Skin epidermis (tissue), 12 donors: ENCODE measurements around the gene HSD17B11.
"Not testable (repeated sequence)": the region's sequence is repeated elsewhere in the genome, so short reads cannot be mapped to it uniquely, and the experiment has no call there.

Experiments used
- H3K27ac ChIP-seq, 21 experiments: fragments of 200-600 bp; sonication (generic) in 11 of 21; one replicate each; pipeline ENCODE4 v1.5.0; 2020; ENCODE audit warnings: mild to moderate bottlenecking in 3 of 21, inconsistent platforms in 2 of 21, moderate library complexity in 2 of 21
- H3K4me3 ChIP-seq, 7 experiments: fragments of 200-600 bp; sonication (generic) in 2 of 7; one replicate each; pipeline ENCODE4 v1.5.0; 2020; ENCODE audit warnings: inconsistent platforms in 2 of 7, mild to moderate bottlenecking in 2 of 7, moderate library complexity in 1 of 7

The HSD17B11 gene

DNA sequence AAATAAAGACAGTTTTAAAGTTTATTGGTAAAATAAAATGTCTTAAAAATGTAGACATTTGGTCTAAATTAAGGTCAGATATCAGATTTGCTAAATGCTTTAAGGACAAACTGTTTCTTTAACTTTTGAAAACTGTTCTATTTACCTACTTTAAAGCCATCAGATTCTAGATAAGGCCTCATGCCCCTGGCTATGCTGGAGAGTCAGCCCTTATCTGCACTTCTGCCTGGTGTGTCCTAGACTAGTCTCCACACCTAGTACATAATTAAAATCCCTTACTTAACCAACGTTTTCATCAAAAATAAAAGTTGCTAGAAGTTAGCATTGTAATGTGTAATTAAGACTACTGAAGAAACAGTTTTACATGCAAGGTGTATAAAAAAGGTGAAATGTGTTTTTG, 25.6 kb downstream of the HSD17B11 start:
- Histone ChIP-seq H3K27ac (no peak overlapping the region), H3K4me3 (no peak overlapping the region)

- Histone ChIP-seq H3K4me3 (no peak overlapping the region), H3K27ac (no peak overlapping the region)
These were observed 27.4 kb downstream of the HSD17B11 start for GRCh38 chr4:87363552-87363951.

- no peak overlapping the region for H3K27ac ChIP-seq
- H3K4me3 ChIP-seq, result no peak overlapping the region
These were observed 30.6 kb downstream of the HSD17B11 start for GRCh38 chr4:87360338-87360935.

DNA sequence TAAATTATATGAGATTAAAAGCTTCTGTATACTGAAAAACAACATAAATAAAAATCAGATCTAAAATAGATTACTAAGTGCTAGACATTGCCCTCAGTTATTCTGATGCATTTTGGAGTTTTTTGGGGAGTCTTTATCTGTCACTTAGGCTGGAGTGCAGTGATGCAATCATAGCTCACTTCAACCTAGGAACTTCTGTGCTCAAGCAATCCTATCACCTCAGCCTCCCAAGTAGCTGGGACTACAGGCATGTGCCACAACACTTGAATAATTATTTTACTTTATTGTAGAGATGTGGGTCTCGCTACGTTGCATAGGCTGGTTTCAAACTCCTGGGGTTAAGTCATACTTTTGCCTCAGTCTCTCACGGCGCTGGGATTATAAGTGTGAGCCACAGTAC, 31.7 kb downstream of the HSD17B11 start:
- no peak overlapping the region for H3K27ac ChIP-seq
- H3K4me3 ChIP-seq, result no peak overlapping the region

DNA sequence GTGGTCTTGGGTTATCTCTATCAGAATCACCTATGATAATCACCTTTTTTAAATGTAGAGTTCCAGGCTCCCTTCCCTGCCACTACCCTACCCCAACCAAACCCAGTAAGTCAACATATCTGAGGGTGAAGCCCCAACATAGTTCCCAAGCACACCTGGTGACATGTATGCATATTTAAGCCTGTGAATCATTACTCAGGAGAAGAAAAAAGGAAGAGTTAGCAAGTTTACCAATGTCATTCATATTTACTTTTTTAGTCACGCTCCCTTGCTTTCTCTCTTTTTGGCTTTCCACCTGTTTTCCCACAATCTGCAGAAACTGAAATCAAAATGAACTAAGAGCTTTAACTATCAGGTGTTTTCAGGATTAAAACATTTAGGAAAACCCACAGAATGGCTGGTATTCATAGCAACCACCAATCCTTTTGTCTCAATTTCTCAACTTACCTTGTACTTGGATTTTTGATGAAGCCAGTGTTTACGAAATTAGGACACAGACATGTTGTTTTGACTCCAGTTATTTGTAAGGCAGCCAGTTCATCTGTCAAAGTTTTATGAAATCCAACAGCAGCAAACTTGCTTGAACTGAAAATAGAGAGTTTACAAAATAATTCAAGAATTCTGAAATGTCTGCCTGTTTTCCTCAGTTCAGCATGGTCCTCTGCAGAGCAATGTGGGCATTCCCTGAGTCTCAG, 34.0 kb downstream of the HSD17B11 start:
- Histone ChIP-seq H3K4me3 (no peak overlapping the region), H3K27ac (no peak overlapping the region)

GRCh38 chr4:87354168-87355102, 36.6 kb downstream of the HSD17B11 start:
- H3K27ac ChIP-seq, result peak overlapping the region in 2 of 21 experiments; percentile 26 to 46

GRCh38 chr4:87353592-87353991, 37.4 kb downstream of the HSD17B11 start:
- Histone ChIP-seq H3K4me3 (no peak overlapping the region), H3K27ac (peak overlapping the region in 2 of 21 experiments; percentile 26 to 46)

More at GRCh38 chr4:87354168-87355102, 36.6 kb downstream of the HSD17B11 start:
- no peak overlapping the region for H3K4me3 ChIP-seq

- no peak overlapping the region for H3K27ac ChIP-seq
- H3K4me3 ChIP-seq, result no peak overlapping the region
These were observed 45.8 kb downstream of the HSD17B11 start for GRCh38 chr4:87345139-87345538.

GRCh38 chr4:87342872-87343271, 48.1 kb downstream of the HSD17B11 start:
- no peak overlapping the region for H3K27ac ChIP-seq

GRCh38 chr4:87341954-87342635, 48.9 kb downstream of the HSD17B11 start:
- H3K27ac ChIP-seq, result not testable (repeated sequence)

More at GRCh38 chr4:87342872-87343271, 48.1 kb downstream of the HSD17B11 start:
- no peak overlapping the region for H3K4me3 ChIP-seq

DNA sequence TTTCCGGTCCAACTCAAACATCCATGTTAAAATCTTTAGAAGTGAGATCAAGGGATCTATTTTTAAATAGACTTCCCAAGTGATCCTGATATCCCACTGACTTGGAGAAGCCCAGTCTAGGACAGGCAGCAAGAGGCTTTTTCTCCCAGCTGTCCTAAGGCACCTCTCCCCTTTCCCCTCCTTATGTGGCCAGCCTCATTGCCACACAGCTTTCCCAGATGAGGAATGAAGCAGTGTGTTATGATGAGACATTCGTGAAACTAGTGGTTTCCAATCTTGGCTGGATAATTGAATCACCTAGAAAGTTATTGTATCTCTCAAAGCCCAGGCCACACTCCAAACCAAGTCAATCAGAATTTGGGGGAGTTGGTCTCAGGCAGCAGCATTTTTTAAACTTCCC, 51.5 kb downstream of the HSD17B11 start:
- H3K4me3 ChIP-seq, result no peak overlapping the region
- no peak overlapping the region for H3K27ac ChIP-seq

More at GRCh38 chr4:87341954-87342635, 48.9 kb downstream of the HSD17B11 start:
- H3K4me3 ChIP-seq, result peak overlapping the region in 1 of 7 experiments; percentile 3

GRCh38 chr4:87337361-87337760, 53.6 kb downstream of the HSD17B11 start:
- no peak overlapping the region for H3K4me3 ChIP-seq
- no peak overlapping the region for H3K27ac ChIP-seq

GRCh38 chr4:87333267-87333666, 57.7 kb downstream of the HSD17B11 start:
- H3K27ac ChIP-seq, result no peak overlapping the region

DNA sequence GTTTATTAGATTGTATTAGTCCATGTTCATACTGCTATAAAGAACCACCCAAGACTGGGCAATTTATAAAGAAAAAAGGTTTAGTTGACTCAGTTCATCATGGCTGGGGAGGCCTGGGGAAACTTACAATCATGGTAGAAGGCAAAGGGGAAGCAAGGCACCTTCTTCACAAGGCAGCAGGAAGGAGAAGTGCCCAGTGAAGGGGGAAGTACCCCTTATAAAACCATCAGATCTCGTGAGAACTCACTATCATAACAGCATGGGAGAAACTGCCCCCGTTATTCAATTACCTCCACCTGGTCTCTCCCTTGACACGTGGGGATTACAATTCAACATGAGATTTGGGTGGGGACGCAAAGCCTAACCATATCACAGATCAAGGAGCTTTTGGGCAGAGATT, 60.2 kb downstream of the HSD17B11 start:
- no peak overlapping the region for H3K27ac ChIP-seq

More at GRCh38 chr4:87333267-87333666, 57.7 kb downstream of the HSD17B11 start:
- H3K4me3 ChIP-seq, result no peak overlapping the region

GRCh38 chr4:87327136-87327535, 63.9 kb downstream of the HSD17B11 start:
- Histone ChIP-seq H3K27ac (no peak overlapping the region), H3K4me3 (no peak overlapping the region)

More for the DNA sequence above, 60.2 kb downstream of the HSD17B11 start:
- H3K4me3 ChIP-seq, result no peak overlapping the region

- no peak overlapping the region for H3K27ac ChIP-seq
- no peak overlapping the region for H3K4me3 ChIP-seq
These were observed 64.5 kb downstream of the HSD17B11 start for GRCh38 chr4:87326460-87326859.

DNA sequence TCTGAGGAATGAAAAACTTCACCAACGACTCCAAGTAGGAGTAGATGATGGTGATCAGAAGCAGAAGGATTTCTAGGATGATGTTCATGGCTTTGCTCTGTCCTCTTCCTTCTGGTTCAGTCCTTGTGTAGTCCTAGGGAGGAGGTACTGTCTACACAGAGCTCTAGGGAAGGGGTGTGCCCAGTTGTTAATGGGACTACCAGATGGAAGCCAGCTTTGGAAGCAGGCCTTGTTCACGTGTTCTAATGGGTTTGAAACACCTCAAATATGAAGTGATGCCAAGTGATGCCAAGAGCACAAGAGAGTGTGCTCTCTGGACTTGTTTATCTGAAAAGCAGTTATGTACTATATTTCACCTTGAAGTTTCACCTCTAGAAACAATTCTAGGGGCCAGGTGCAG, 68.2 kb downstream of the HSD17B11 start, which contains the start of gene HSD17B13:
HSD17B13 (minus strand) TSS at position 129 of the 400 bp plus-strand sequence; CDS start at position 88, 41 bp downstream.
- no peak within 1 kb of the TSS for H3K4me3 ChIP-seq
- no peak within 1 kb of the TSS for H3K27ac ChIP-seq

DNA sequence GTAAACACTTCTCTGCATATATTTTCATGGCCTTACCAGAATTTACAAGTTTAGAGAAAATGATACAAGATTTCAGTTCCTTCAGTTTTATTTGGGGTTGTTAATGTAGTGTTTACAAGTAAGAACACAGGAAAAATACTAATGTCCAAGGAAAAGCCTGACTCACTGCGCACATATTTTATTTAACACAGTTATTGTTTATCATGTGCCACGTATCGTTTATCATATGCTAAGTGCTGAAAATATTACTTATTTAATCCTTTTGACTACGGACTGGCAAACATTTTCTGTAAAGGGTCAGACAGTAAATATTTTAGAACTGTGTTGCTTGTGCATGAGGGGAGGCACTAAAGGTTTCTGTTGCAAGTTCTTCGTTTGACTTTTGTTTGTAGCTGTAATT, 69.1 kb downstream of the HSD17B11 start:
- H3K27ac ChIP-seq, result no peak overlapping the region
- H3K4me3 ChIP-seq, result no peak overlapping the region

DNA sequence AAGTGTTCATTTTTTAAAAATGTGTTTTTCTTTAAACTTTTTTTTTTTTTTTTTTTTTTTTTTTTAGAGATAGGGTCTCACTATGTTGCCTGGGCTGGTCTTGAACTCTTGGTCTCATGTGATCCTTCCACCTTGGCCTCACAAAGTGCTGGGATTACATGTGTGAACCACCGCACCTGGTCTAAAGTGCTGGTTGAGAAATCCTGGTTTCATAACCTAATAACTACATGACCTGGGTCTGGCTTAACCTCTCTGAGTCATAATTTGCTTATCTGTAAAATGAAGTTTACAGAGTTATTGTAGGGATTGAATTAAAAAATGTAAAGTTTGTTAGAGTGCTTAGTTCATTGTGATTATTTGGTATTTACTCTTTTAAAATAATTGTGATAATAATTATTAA, 73.5 kb downstream of the HSD17B11 start:
- no peak overlapping the region for H3K4me3 ChIP-seq
- H3K27ac ChIP-seq, result no peak overlapping the region

DNA sequence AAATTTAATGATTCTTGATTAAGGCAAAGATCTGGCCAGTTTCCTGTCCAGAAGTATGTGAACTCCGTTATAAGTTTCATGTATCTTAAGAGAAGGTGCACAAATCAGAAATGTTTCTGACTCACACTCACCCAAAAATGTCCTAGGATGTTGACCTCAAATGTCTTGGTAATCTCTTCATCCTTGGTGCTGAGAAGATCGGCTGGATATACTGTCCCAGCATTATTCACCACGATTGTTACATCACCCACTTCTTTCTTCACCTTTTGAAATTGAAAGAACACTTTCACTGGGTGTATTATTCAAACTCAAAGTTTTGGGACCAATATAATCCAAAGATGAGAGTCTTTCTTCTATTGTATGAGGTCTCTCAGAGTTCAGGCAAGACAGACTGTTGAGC, 74.0 kb downstream of the HSD17B11 start:
- no peak overlapping the region for H3K27ac ChIP-seq
- no peak overlapping the region for H3K4me3 ChIP-seq
